HG03354 (cell line): Measurements from ENCODE around the gene GDF15.
A peak's percentile ranks its signal among the peaks of the same experiment; 100 is the strongest.

ENCODE experiments used
- ATAC-seq: cut with Tn5 transposase; IDR thresholded peaks from one replicate; pipeline ENCODE4 v1.9.1; 2021; ENCODE audit warnings: mild to moderate bottlenecking; ENCODE audit not compliant: unreplicated experiment, poor library complexity, severe bottlenecking

Gene GDF15

DNA sequence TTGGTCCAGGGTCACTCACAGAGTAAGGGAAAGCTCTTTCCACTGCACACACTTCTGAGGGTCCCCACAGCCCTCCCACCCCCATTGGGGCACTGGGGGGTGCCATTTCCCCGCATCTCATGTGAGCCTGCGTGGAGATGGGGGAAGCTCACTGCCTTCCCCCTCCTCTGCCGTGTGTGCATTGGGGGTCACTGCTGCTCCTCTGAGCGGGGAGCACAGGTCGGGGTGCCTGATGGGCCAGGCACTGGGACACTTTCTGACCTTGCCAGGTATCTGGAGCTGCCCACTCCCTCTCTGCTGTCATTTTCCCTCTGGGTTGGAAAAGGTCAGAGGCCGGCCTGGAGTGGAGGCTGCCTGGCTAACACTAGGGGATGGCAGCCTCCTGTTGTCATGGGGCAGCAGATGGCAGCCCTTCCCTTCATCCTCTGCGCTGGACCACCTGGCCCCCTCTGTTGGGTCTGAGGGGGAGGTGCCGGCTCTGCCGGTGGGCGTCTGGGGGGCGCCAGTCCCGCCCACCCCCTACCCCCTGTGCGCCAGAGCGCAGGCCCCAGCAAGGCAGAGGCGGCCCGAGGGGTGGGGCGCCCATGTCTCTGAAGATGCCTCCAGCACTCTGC lies 42.3 kb downstream of the GDF15 start:
- ATAC-seq: no peak

- ATAC-seq: peak; percentile 64
These were observed 43.1 kb downstream of the GDF15 start for GRCh38 chr19:18428787-18429674.

DNA sequence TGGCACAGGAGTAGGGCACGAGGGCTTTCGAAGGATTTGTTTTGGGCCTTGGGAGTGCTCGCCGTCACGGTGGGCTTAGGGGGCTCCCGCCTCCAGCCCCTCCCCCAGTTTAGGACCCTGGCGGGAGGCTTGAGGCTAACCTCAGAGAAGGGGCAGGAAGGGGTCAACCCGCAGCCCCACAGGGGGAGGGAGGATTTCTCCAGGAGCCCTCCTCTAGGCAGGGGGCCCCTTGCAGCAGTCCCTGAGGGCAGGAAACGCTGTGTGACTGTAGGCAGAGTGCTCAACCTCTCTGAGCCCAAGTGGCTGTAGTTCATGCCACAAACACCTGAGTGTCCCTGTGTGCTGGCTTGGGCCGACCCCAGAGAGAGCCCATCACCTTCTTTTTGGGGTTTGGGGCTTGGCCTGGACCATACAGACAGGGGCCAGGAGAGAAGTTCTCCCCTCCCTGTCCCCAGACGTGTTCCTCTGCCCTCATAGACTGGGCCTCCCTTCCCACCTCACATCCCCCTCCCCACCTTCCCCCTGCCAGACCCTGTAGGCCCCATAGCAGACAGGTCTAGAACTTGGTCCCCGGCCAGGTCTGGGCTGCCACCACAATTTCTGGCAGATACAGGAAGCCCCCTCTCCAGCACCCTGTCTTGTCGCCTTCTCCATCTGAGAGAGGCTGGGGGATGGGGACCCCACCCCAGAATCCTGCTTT lies 43.9 kb downstream of the GDF15 start:
- ATAC-seq: no peak

- ATAC-seq: no peak
These were observed 44.6 kb downstream of the GDF15 start for GRCh38 chr19:18430417-18431144.

- no peak for ATAC-seq
These were observed 45.6 kb downstream of the GDF15 start for GRCh38 chr19:18431351-18432197.

- ATAC-seq: no peak
These were observed 46.5 kb downstream of the GDF15 start for GRCh38 chr19:18432275-18433014.

- no peak for ATAC-seq
These were observed 47.2 kb downstream of the GDF15 start for GRCh38 chr19:18433015-18433691.

DNA sequence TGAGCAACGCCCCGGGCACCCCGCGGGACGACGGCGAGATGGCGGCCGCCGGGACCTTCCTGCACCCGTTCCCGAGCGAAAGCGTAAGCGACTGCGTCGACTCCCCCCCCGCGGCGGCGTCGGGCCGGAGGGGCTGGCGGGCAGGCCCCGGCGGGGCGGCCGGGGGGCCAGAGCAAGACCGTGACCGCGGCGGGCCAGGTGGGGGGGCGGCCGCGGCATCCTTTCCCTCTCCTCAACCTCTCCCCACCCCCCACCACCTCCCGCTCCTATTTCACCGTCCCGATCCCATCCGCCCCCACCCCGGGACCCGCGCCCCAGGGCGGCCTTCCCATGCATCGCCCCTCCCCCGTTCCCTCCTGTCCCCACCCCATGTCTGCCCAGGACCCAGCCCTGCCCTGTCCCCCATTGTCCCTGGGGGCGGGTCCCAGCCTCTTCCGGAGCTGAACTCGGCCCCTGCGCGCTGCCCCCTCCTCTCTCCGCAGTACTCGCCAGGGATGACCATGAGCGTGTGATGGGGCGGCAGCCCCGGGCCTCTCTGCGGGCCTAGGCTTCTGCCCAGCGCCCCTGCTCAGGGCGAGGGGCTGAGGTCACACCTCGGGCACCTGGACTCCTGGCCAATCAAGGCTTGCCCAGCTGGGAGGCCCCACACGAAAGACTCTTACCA lies 47.9 kb downstream of the GDF15 start:
- no peak for ATAC-seq

- no peak for ATAC-seq
These were observed 48.6 kb downstream of the GDF15 start for GRCh38 chr19:18434411-18435175.

DNA sequence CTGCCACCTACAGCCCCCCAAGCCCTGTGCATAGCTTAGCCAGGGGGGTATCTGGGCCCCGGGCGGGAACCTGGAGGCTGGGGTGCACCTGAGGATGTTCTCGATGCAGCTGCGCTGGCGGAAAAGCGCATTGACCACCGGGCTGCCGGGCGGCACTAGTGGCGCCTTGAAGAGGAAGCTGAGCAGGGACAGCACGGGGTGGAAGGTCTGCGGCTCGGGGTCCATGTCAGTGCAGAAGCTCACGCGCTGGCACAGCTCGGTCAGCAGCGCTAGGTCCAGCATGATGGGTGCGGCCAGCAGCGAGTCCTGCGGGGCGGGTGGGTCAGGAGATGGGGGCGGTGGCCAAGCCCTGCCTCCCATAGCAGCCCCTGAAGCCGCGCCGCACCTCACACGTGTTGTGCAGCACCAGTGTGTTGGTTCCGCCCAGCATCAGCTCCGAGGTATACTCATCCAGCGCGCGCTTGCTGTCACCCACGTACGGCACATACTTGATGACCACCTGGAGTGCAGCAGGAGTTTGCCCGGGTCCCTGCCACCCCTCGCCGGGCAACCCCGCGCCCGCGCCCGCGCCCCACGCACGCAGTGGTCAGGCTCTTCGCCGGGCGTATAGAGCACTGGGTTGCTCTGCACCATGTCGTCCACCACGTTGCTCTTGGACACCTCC lies 49.4 kb downstream of the GDF15 start:
- no peak for ATAC-seq

GRCh38 chr19:18435842-18436670 lies 50.1 kb downstream of the GDF15 start:
- ATAC-seq: no peak

DNA sequence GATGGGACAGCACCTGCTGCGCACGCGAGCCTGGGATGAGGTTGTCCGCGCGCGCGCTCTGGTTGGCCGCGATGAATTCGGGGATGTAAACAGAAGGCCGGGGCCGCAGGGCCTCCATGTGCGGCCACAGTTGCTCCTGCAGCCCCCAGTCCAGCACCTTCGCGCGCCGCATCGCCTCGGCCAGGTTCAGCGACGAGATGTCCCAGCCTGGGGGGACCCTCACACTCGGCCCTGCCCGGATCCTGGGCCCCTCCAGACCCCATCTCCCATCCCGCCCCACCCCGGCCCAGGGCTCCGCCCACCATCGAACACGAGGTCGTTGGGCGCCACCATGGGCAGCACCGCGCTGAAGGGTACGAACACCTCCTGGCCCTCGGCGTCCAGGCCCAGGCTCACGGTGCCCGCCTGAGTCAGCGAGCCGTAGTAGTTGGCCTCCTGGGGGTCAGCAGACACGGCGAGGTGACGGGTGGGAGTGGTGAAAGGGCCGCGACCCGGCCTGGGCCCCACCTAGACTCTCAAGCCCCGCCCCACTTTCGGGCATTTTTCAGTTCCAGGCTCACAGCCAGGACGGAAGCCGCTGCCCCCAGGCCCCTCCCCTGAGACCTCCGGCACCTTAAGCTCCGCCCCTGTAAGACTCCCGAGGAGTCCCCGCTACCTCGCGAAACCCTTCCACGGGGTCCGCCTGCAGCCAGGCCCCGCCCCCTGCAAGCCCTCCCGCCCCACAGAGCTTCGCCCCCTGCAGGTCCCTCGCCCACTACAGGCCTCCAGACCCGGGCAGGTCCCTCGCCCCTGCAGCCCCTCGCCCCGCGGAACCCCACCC lies 50.9 kb downstream of the GDF15 start:
- no peak for ATAC-seq

GRCh38 chr19:18437491-18438330 lies 51.8 kb downstream of the GDF15 start, which contains the start of gene ISYNA1:
Gene ISYNA1 (minus strand): TSS chr19:18438133. CDS start chr19:18437979, 154 bp downstream.
- ATAC-seq: no peak
